Measurements from ENCODE around the gene SLC5A7.

SLC5A7 gene

DNA sequence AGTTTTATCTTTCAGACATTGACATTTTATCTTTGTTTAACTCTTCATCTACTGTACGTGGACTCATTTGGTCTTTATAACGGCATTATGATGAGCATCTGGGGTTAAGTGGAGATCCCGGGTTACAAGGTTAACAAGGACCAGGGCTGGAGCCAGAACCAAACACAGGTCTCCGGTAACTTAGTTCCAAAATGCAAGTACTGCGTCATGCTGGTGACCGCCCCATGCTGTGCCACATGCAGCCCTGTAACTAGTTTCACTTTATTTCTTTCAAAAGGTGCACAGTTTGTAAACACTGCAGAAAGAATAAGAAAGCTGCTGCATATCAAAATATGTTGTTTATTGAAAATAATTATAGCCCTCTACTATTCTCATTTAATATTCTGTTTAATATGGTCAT is 3.1 kb downstream of the SLC5A7 start:
- no peak overlapping the region for H3K4me3 ChIP-seq (replicated peaks; ENCODE audit: low read depth, low read length)
- TF ChIP-seq, protein P1, sequence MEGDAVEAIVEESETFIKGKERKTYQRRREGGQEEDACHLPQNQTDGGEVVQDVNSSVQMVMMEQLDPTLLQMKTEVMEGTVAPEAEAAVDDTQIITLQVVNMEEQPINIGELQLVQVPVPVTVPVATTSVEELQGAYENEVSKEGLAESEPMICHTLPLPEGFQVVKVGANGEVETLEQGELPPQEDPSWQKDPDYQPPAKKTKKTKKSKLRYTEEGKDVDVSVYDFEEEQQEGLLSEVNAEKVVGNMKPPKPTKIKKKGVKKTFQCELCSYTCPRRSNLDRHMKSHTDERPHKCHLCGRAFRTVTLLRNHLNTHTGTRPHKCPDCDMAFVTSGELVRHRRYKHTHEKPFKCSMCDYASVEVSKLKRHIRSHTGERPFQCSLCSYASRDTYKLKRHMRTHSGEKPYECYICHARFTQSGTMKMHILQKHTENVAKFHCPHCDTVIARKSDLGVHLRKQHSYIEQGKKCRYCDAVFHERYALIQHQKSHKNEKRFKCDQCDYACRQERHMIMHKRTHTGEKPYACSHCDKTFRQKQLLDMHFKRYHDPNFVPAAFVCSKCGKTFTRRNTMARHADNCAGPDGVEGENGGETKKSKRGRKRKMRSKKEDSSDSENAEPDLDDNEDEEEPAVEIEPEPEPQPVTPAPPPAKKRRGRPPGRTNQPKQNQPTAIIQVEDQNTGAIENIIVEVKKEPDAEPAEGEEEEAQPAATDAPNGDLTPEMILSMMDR (IDR thresholded peaks at IDR 0.05; ENCODE audit: insufficient read depth, low read length, poor library complexity, severe bottlenecking): no peak
- H3K36me3 ChIP-seq (ENCODE audit: control insufficient read depth, insufficient read depth, low read length): no peaks in the 10 kb centered on the region
- H3K27me3 ChIP-seq (replicated peaks; ENCODE audit: control insufficient read depth, insufficient read depth, low read length): no peaks in the 10 kb centered on the region
- no peak for DNase-seq (ENCODE audit: extremely low read depth, insufficient read length)

DNA sequence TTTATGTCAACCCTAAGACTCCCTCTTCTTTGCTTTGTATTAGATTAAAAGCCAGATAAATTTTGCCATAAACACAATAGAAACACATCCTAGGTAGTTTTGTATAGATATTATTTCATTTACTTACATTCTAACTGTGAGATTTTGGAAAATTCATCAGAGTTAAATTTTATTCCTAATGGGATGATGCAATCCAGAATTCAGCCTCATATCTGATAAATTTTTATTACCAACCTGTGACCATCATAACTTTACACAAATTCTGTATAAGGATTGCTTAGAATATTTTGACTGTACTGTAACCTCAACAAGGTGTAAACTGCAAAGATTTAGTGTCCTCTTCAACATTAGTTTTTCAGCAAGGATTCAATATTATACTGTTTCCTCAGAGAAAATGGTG is 4.4 kb downstream of the SLC5A7 start:
- no peak for DNase-seq (ENCODE audit: extremely low read depth, insufficient read length)
- no peaks in the 10 kb centered on the region for H3K27me3 ChIP-seq (replicated peaks; ENCODE audit: control insufficient read depth, insufficient read depth, low read length)
- H3K4me3 ChIP-seq (replicated peaks; ENCODE audit: low read depth, low read length): no peak overlapping the region
- no peaks in the 10 kb centered on the region for H3K36me3 ChIP-seq (ENCODE audit: control insufficient read depth, insufficient read depth, low read length)
- TF ChIP-seq, protein P1 (IDR thresholded peaks at IDR 0.05; ENCODE audit: insufficient read depth, low read length, poor library complexity, severe bottlenecking): no peak

DNA sequence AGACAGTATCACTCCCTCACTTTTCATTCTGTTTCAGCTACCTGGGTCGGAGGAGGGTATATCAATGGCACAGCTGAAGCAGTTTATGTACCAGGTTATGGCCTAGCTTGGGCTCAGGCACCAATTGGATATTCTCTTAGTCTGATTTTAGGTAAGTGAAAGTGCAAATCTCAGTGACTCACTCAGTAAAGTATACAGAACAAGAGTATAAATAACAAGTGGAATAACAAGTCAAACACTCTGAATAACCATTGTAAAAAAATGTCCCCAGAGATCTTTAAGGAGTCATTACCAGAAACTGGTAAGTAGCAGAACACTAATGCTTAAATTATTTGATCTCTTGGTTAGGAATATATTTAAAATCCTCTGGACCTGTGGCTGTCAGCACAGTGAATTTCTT is 5.7 kb downstream of the SLC5A7 start:
- TF ChIP-seq, protein P1 (IDR thresholded peaks at IDR 0.05; ENCODE audit: insufficient read depth, low read length, poor library complexity, severe bottlenecking): no peak
- Histone ChIP-seq H3K4me3 (replicated peaks; ENCODE audit: low read depth, low read length) (no peak overlapping the region), H3K36me3 (ENCODE audit: control insufficient read depth, insufficient read depth, low read length) (no peaks in the 10 kb centered on the region), H3K27me3 (replicated peaks; ENCODE audit: control insufficient read depth, insufficient read depth, low read length) (no peaks in the 10 kb centered on the region)
- DNase-seq (ENCODE audit: extremely low read depth, insufficient read length): no peak

DNA sequence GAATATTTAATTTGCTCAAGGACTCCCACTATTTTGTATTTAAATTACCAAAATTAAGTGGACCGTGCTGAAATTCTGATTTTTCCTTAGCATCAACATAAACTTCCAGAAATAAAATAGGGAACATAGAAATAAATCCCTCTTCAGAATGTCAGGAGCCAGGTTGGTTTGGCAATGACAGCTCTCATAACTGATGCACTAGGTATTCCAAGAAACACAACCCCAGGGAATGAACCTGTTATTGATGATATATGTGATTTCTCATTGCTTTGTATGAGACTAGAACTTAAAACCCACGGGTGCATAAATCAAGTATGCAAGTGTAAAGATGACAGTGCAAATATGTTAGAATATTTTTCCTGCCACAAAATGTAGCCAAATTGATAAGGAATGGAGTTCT is 12.8 kb downstream of the SLC5A7 start:
- Histone ChIP-seq H3K4me3 (replicated peaks; ENCODE audit: low read depth, low read length) (no peak overlapping the region), H3K36me3 (ENCODE audit: control insufficient read depth, insufficient read depth, low read length) (no peaks in the 10 kb centered on the region), H3K27me3 (replicated peaks; ENCODE audit: control insufficient read depth, insufficient read depth, low read length) (no peaks in the 10 kb centered on the region)
- TF ChIP-seq, protein P1 (IDR thresholded peaks at IDR 0.05; ENCODE audit: insufficient read depth, low read length, poor library complexity, severe bottlenecking): no peak
- no peak for DNase-seq (ENCODE audit: extremely low read depth, insufficient read length)

DNA sequence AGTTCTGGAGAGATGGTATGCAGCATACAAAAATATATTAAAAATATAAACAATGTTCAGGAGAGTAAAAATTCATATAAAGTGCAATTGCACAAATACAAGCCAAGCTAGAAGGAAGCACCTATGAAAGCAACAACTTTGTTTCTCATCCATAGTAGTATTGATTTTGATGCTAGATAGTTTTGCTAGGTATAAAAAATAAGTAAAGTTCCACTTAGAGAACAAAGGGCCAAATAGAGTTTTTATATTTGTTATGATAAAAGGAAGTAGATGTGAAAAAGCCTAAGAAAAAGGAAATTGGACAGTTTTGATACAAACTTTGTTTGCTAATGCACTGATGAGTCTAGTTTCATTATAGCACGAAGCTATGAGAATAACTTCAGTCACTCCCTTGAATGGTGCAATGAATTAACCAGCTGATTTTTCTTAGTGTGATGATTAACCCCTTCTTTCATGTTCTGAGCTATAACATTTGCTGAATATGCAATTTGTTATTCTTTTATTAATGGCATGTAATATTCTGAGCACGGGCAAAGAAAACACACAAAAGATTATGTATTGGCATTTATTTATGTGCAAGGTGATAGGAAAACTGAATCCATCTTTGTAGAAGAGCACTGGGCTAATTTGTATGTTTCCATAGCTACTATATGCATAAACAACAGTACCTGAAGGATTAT is 24.7 kb downstream of the SLC5A7 start:
- Histone ChIP-seq H3K36me3 (ENCODE audit: control insufficient read depth, insufficient read depth, low read length) (no peaks in the 10 kb centered on the region), H3K27me3 (replicated peaks; ENCODE audit: control insufficient read depth, insufficient read depth, low read length) (no peaks in the 10 kb centered on the region), H3K4me3 (replicated peaks; ENCODE audit: low read depth, low read length) (no peak overlapping the region)
- TF ChIP-seq, protein P1 (IDR thresholded peaks at IDR 0.05; ENCODE audit: insufficient read depth, low read length, poor library complexity, severe bottlenecking): no peak
- no peak for DNase-seq (ENCODE audit: extremely low read depth, insufficient read length)

DNA sequence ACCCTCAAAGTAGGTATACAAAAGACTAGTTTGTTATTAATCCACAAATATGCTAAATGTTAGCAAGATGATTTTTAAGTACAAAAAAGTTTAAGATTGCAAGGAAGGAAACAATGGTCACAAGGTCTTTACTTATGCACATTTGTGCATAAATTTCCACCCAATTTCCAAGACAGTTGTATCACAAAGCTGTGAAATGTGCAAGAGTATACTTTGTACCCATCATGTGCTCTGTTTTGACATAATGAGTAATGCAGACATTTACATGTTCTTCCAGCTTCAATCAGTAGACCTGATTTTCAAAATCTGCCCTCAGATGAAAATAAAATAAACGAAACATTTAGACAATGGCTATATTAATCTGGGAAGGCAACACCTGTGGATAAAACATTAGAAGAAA is 27.0 kb downstream of the SLC5A7 start:
- Histone ChIP-seq H3K27me3 (replicated peaks; ENCODE audit: control insufficient read depth, insufficient read depth, low read length) (no peaks in the 10 kb centered on the region), H3K36me3 (ENCODE audit: control insufficient read depth, insufficient read depth, low read length) (no peaks in the 10 kb centered on the region), H3K4me3 (replicated peaks; ENCODE audit: low read depth, low read length) (no peak overlapping the region)
- TF ChIP-seq, protein P1 (IDR thresholded peaks at IDR 0.05; ENCODE audit: insufficient read depth, low read length, poor library complexity, severe bottlenecking): no peak
- no peak for DNase-seq (ENCODE audit: extremely low read depth, insufficient read length)

Measured in GM06990 (cell line).